Right forelimb (tissue), 1 donor: ENCODE measurements around the gene CIDEA.

Experiments used
- DNase-seq: peaks from one replicate; pipeline ENCODE4 v3.0.0-alpha.2; 2018

The CIDEA gene

DNA sequence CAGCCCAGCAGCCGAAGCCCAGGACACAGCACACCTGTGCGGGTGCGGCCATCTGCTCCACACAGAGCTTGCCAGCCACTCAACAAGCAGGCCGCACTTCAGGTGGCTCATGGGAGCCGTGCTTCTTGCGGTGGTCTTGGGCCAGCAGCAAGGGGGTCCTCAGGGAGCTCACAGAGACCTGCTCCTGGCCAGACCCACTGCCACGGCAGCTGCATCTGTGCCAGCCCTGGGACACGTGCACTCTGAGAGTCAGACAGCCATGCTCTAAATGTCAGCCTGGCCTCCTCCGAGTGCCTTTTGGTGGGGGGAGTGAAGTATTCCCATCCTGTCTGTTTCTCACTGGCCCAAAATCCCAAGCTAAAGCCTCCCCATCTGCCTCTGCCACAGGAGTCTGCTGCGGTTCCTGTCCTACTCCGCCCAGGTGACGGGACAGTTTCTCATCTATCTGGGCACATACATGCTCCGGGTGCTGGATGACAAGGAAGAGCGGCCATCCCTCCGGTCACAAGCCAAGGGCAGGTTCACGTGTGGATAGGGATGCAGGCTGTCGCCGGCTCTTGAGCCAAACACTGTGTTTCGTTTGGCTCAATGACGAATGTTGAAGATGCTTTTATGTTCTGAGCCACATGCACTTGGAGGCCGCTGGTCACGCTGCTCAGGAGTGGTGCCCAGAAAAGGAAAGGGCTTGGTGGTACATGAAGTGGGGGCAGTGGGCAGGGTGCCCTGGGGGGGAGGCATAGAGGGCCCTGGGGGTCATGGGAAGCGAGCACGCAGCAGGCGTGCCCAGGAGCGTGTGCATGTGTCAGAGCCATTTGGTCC, 22.8 kb downstream of the CIDEA start:
- DNase-seq: no peak

DNA sequence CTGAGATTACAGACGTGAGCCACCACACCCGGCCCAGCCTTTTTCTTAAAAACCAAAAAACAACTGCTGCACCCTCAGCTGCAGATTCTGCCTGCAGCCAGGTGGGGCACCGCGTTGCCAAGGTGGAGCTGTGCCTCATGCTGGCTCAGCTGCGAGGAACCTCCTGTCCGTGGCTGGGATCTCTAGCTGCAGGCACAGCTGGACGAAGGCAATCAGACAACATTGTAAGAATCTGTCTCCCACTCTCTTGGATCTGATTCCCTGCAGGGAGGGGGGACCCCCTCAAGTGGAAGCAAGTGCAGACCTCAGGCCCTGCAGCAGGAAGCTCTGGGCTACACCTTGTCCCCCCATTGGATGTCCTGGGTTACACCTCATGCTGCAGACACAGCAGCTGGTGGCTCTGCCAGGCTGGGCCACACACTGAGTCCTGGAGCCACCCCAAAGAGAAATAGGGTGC, 24.1 kb downstream of the CIDEA start:
- no peak for DNase-seq

DNA sequence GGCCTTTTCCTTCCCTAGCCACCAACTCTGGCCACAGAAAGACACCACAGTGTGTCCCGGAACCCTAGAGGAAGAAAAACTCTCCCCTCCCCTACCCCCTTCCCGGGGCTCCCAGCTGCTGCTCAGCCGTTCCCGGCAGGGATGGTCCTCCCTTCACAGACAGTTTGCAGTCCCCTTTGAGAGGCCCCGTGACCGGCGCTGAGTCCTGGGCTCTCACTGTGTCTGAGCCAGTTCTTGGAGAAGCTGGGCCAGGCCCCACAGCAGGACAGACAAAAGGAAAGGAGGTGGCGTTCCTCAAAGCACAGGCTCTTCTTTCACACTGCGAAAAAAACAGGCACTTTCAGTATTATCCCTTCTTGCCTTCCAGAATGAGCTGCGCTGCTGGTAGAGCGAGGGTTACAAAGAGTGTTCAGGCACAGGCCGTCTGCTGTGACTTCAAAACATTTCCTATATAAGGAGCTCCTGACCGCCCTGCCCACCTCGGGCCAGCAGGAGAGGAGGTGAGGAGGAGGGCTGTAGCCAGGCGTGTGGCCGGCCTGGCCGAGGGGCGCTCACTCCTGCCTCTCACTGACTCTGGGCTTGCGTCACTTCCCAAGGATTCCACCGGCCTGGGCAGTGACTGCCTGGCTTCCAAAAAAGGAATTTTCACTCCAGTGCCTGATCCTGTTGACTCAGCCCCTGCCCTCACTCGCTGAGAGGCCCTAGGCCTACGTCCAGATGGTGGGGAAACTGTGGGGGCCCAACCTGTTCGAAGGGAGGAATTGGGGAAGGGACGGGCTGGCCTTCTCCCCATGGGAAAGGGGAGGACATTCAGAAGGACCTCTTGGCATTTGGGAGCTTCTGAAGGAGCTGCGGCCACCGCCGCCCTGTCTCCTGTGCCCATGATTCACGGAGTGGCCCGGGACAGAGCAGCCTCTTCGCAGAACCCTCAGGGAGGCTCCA, 24.9 kb downstream of the CIDEA start:
- DNase-seq: peak; percentile 85

DNA sequence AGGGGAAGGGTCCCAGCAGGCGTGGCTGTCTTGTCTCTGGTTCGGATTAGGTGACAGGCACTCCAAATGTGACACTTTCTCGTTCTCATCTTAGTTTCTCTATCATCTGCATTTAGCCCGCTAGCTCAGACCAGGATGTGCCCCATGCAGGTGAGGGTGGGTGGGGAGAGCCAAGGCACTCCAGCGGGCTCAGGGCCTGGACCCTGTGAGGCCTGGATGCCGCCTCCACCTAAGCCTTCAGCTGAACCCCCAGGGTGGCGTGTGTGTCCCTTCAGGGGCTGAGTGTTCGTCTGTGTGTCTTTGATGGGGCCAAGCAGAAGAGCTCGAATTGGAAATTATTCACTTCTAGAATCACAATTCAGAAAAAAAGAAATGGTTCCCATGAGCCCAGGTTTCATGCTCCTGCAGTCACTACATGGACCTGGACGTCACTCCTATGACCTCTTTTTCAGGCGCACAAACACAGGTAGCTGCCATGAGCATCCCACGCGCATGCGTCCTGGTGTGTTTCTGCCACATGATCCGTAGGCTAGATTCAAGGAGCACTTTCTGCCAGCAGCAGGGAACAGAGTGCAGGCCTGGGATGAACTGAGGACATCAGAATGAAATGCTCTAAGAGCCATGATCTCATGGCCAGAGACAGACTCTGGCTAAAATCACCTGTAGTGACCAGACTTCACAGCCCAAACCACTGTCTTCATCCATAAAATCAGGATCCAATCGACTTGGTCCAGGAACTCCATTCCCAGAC, 25.8 kb downstream of the CIDEA start:
- DNase-seq: no peak

DNA sequence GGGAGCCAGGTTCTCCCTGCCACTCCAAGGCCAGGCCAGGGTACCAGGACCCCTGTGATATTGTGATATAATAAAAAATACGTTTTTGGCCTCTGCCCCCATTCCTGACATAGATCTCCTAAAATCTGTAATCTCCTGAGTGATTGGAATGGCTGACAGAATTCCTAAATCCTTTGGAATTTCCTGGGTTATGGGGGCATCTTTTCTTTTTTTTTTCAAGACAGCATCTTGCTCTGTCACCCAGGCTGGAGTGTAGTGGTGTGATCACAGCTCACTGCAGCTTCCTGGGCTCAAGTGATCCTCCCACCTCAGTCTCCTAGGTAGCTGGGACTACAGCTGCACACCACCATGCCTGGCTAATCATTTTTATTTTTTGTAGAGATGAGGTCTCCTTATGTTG, 27.7 kb downstream of the CIDEA start:
- DNase-seq: no peak

GRCh38 chr18:12282442-12283039, 28.4 kb downstream of the CIDEA start:
- no peak for DNase-seq

DNA sequence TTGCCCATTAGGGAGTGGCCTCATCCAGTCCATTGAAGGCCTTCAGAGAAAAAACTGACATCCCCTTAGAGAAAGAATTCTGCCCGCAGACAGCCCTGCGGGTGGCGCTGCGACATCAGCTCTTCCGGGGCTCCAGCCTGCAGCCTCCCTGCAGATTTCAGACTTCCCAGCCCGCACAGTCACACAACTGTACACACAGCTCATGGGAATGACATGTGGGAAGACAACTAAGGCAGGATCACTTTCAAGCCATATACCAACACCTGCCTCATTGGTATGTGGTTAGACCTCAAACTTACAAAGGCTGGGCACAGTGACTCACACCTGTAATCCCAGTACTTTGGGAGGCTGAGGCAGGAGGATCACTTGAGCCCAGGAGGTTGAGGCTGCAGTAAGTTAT, 29.1 kb downstream of the CIDEA start:
- DNase-seq: no peak

DNA sequence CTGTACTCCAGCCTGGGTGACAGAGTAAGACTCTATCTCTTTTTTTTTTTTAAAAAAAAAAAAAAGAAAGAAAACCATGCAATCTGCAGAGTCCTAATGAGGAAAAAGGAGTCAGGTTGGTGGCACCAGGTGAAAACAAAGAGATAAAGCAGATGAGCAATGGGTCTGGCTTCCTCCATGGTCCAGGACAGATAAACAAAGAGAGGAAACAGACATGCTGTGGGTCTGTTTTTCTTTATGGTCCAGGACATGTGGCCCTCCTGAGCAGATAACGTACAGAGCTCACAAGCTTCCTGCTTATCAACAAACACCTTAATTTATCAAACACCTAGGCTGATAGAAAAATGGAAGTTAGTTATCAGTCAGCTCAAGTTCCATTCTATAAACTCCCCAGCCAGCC, 29.5 kb downstream of the CIDEA start:
- DNase-seq: no peak

GRCh38 chr18:12287131-12287681, 33.0 kb downstream of the CIDEA start:
- no peak for DNase-seq

GRCh38 chr18:12287684-12288402, 33.7 kb downstream of the CIDEA start:
- DNase-seq: peak; percentile 82

DNA sequence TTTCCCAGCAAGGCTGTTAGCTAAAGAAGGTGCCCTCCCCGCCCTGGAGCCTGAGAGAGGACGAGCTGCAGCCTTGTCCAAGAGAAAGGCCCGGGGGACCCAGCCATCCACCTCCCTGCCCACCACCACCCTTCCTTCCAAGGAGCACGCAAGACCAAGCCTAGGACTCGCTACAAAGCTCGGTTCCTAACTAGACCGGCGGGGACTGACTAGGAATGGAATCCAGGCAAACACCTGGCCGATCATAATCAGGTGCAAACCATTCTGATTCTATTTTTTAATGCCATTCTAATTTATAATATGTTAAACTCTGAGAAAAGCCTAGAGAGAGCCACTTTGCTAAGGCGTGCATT, 34.2 kb downstream of the CIDEA start:
- no peak for DNase-seq

DNA sequence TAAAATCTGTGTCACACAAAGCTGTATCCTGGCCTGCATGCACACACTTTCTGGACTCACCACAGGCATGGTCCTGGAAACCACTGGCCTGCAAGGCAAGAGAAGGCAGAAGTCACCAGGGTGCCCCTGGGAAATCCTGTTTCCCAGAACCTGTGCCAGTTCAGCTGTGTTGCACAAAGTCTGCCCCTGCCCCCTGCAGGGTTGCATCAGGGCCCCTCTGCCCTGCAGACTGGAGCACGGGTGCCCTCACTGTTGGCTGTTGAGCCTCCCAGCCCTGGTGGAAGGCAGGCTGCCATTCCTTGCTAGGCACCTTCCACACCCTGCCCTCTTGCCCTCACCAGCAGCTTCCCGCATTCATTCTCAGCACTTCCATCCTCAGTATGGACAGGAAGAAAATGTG, 35.9 kb downstream of the CIDEA start:
- no peak for DNase-seq

GRCh38 chr18:12291161-12291560, 37.0 kb downstream of the CIDEA start:
- no peak for DNase-seq

DNA sequence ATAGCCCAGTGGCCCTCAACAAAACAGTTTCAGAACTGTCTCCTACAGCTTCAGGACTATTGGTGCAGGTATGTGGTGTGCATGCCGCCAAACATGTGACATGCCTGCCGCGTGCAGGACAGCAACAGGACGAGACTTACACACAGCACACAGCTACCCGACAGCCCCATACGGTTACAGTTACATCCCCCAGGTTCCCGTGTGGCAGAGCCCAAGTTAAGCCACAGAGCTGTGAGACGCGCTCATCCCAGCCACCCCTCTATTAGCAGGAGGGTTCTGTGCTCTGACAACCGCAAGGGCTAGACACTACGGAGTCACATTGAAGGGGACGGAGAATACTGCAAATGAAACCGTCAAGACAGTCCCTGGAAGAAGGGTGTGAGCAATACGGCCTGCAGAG, 37.5 kb downstream of the CIDEA start:
- DNase-seq: no peak

- DNase-seq: no peak
Observed at GRCh38 chr18:12293831-12294230, 39.7 kb downstream of the CIDEA start.

DNA sequence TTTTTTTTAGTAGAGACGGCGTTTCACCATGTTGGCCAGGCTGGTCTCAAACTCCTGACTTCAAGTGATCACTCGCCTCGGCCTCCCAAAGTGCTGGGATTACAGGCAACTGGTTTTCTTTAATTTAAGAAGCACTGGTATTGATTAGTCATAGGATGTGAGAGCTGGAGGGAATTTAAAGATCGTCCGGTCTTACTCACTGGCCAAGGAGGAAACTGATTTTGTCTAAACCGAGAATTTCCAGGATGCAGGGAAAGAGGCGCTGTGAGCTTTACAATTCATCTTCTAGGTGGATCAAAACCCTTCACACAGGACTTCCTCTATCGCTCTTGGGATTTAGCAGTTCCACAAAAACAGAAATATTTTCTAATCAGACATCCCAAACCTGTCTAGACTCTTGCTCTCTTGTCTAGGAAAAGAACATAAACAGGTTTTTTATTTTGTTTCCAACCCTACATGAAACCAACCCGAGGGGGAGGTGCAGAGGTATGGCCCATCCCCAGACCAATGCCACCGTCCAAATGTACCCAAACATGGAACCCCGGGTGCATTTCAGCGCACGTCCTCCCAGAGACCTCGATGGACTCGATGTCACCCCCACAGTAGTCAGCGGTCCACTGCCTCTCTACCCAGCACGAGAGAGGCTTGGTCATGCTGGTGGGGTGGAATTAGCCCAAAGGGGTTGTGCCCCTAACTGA, 41.4 kb downstream of the CIDEA start:
- DNase-seq: no peak

- no peak for DNase-seq
Observed at GRCh38 chr18:12296087-12296403, 41.9 kb downstream of the CIDEA start.

- no peak for DNase-seq
Observed at GRCh38 chr18:12296457-12296856, 42.3 kb downstream of the CIDEA start.

DNA sequence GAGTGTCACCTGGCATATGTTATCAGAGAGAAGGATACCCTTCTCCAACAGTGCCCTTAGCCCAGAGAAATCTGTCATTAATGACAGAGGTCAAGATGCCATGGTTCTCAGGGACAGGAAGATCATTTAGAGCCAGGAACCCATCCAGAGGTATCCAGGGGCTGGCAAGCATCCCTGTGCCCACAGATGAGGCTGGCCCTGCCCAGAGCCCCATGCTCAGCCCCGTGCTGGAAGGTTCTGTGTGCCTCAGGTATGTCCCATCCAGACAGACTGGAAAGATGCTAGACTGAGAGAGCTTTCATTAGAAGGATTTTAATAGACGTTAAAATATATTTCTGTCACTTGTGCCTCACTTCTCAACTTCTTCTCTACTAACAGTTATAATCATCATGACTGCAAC, 45.7 kb downstream of the CIDEA start:
- DNase-seq: no peak

DNA sequence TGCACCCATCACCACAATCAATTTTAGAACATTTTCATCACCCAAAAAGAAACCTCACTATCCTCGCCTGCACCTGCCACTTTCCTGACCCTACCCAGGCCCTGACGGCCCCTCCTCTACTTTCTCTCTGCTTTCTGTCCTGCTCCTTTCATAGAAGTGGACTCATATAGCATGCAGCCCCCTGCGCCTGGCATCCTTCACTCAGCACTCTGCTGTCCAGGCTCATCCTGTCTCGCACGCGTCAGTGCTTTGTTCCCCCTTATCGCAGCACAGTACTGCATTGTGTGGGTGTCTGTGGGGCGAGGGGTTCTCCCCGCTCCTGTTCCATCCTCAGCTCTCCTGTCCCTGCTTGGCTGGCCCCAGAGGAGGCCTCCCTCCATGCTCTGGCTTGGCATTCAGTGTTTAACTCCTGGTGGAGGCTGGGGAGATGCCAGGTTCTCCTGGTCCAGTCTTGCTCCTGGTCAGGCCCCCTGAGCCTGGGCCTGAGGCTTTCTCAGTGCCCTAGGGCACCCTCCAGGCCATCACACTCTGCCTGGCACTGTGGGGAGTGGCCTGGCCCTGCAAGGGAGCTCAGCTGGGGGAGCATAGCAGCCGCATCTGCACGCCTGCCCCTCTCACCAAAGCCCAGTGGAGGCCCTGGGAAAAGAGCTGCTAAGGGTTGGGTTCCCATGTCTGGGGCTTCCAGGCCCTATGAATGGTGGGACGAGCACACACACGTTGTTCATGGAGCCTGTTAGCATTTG, 47.3 kb downstream of the CIDEA start:
- no peak for DNase-seq
